Vagina (tissue), 2 donors: ENCODE data around the gene SORCS1. TPM values are rescaled to one million over a fixed set of nuclear protein-coding genes. Genes with fewer than 3 reads are reported as not detected.

Source experiments
- DNase-seq, 2 donors: peaks; one replicate each; pipeline ENCODE4 v3.0.0-alpha.2; 2017; ENCODE audit errors: extremely low spot score in 2 of 2
- H3K27ac ChIP-seq: fragments of 200-600 bp; sonication (generic); one replicate; pipeline ENCODE4 v1.5.1; 2019
- H3K27me3 ChIP-seq: fragments of 200-600 bp; sonication (generic); one replicate; pipeline ENCODE4 v1.5.1; 2019
- H3K36me3 ChIP-seq, 2 donors: fragments of 200-600 bp; sonication (generic); one replicate each; pipeline ENCODE4 v1.5.1; 2017 to 2019
- H3K4me1 ChIP-seq: fragments of 200-600 bp; sonication (generic); one replicate; pipeline ENCODE4 v1.5.1; 2019
- H3K4me3 ChIP-seq, 2 donors: fragments of 200-600 bp; sonication (generic); 1 replicate in 1 of 2; 2 replicates in 1 of 2; pipeline ENCODE4 v1.5.1; 2016 to 2019
- H3K9me3 ChIP-seq: fragments of 200-600 bp; sonication (generic); one replicate; pipeline ENCODE4 v1.5.1; 2019
- CTCF ChIP-seq, 3 experiments: fragments of 450-650 bp in 2 of 3; fragments of 200-600 bp in 1 of 3; sonication (generic) in 1 of 3; IDR thresholded peaks; one replicate each; pipeline ENCODE4 v1.5.1; 2017 to 2019; ENCODE audit warnings: antibody characterized with exemption in 3 of 3, mild to moderate bottlenecking in 2 of 3, moderate library complexity in 2 of 3
- POLR2A ChIP-seq, 2 donors: fragments of 450-650 bp; IDR thresholded peaks; one replicate each; pipeline ENCODE4 v1.6.1; 2017; ENCODE audit warnings: antibody characterized with exemption in 2 of 2, mild to moderate bottlenecking in 2 of 2, moderate library complexity in 2 of 2
- POLR2AphosphoS5 ChIP-seq, 2 donors: sonication (generic); formaldehyde crosslinking; IDR thresholded peaks; one replicate each; pipeline ENCODE4 v1.9.0; 2017; ENCODE audit warnings: antibody characterized with exemption in 2 of 2, mild to moderate bottlenecking in 2 of 2, low read depth in 1 of 2; ENCODE audit not compliant: insufficient read depth in 1 of 2
- intact Hi-C: fragments of 100-400 bp; cut with DNase I; formaldehyde crosslinking; loops from one replicate; pipeline ENCODE4 v1.15.1; 2023
- total RNA-seq: library from RNA; depleted of rRNA; stranded (reverse); fragments of >200 nt; gene quantifications from one replicate; pipeline ENCODE4 v1.2.3, GENCODE V29; 2016

Gene SORCS1
- total RNA-seq, 1 donor from 2014 or later: 5.9 TPM

DNA sequence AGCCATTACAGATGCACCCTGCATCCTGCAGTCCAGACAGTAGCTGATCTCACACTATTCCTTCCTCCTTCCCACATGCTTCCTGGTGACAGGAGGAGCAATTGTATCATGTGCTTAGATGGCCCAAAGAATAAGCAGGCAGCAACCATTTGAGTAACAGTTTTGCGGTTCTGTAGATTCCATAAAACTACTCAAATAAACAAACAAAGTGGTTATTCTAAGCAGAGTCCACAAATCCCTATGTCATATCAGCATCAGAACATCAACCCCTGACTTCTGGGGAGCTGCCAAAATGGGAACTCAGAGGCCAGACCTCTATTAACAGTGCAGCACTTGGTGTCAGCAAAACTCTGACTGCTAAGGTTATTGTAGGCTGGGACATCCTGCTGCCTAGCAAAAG is 226.0 kb downstream of the SORCS1 start:
- no peak for DNase-seq
- no peaks in the 10 kb centered on the region for H3K4me1 ChIP-seq
- no peaks in the 10 kb centered on the region for H3K36me3 ChIP-seq
- no peaks in the 10 kb centered on the region for H3K27me3 ChIP-seq
- no peak overlapping the region for H3K27ac ChIP-seq
- intact Hi-C loops: no loop called here
- H3K4me3 ChIP-seq: no peak overlapping the region
- TF ChIP-seq POLR2AphosphoS5 (IDR thresholded peaks at IDR 0.05; ENCODE audit: insufficient read depth in 1 of 2, low read depth in 1 of 2) (no peak), CTCF (IDR thresholded peaks at IDR 0.05) (no peak), POLR2A (IDR thresholded peaks at IDR 0.05) (no peak)
- H3K9me3 ChIP-seq: no peaks in the 10 kb centered on the region

GRCh38 chr10:106935978-106936451 is 228.5 kb downstream of the SORCS1 start:
- Histone ChIP-seq H3K4me1 (no peaks in the 10 kb centered on the region), H3K27ac (no peak overlapping the region), H3K36me3 (no peaks in the 10 kb centered on the region), H3K4me3 (no peak overlapping the region), H3K27me3 (no peaks in the 10 kb centered on the region), H3K9me3 (no peaks in the 10 kb centered on the region)
- no peak for DNase-seq
- TF ChIP-seq CTCF (IDR thresholded peaks at IDR 0.05) (no peak), POLR2A (IDR thresholded peaks at IDR 0.05) (no peak), POLR2AphosphoS5 (IDR thresholded peaks at IDR 0.05; ENCODE audit: insufficient read depth in 1 of 2, low read depth in 1 of 2) (no peak)
- intact Hi-C loops: no loop called here

GRCh38 chr10:106931853-106932249 is 232.7 kb downstream of the SORCS1 start:
- no peak overlapping the region for H3K27ac ChIP-seq
- intact Hi-C loops: no loop called here

DNA sequence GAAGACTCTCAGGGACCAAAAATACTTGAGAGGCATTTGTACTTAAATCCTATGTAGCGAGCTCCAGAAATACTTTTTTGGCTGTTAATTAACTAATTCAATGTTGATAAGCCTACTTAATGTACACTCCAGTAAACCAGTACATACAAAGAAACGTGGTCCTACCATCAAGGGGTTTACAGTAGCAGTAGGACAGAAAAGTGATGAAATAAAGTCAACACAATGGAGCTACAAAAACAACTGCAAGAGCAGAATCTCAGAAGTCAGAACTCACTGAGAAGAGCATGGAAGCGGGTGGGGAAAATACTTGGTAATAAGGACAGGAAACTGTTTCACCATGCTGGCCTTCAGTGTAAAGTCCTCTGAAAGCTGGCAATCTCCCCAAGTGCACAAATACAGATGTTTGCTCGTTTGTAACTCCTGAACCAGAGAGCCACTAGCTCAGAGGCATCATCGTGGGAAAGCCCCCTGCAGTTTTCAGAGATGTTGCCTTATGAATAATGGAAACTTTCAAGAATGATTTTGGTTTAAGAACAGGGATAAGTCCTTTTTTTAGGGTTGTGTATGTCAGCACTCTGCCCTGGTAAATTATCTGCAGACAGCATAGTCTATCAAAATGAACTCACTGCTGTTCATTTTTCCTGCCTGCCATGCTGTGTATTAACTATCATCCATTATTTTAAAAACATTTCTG is 233.2 kb downstream of the SORCS1 start:
- H3K9me3 ChIP-seq: no peaks in the 10 kb centered on the region
- intact Hi-C loops: no loop called here
- no peaks in the 10 kb centered on the region for H3K36me3 ChIP-seq
- TF ChIP-seq POLR2AphosphoS5 (IDR thresholded peaks at IDR 0.05; ENCODE audit: insufficient read depth in 1 of 2, low read depth in 1 of 2) (no peak), CTCF (IDR thresholded peaks at IDR 0.05) (no peak), POLR2A (IDR thresholded peaks at IDR 0.05) (no peak)
- H3K4me3 ChIP-seq: no peak overlapping the region
- no peaks in the 10 kb centered on the region for H3K27me3 ChIP-seq
- DNase-seq: no peak
- no peaks in the 10 kb centered on the region for H3K4me1 ChIP-seq
- no peak overlapping the region for H3K27ac ChIP-seq

More at GRCh38 chr10:106931853-106932249, 232.7 kb downstream of the SORCS1 start:
- no peak overlapping the region for H3K4me3 ChIP-seq
- no peak for DNase-seq
- no peaks in the 10 kb centered on the region for H3K4me1 ChIP-seq
- H3K36me3 ChIP-seq: no peaks in the 10 kb centered on the region
- no peak for TF ChIP-seq POLR2A (IDR thresholded peaks at IDR 0.05)
- TF ChIP-seq CTCF (IDR thresholded peaks at IDR 0.05): no peak
- no peak for TF ChIP-seq POLR2AphosphoS5 (IDR thresholded peaks at IDR 0.05; ENCODE audit: insufficient read depth in 1 of 2, low read depth in 1 of 2)
- H3K9me3 ChIP-seq: no peaks in the 10 kb centered on the region
- no peaks in the 10 kb centered on the region for H3K27me3 ChIP-seq

GRCh38 chr10:106930751-106931150 is 233.8 kb downstream of the SORCS1 start:
- Histone ChIP-seq H3K4me3 (no peak overlapping the region), H3K27ac (no peak overlapping the region), H3K9me3 (no peaks in the 10 kb centered on the region), H3K27me3 (no peaks in the 10 kb centered on the region), H3K36me3 (no peaks in the 10 kb centered on the region), H3K4me1 (no peaks in the 10 kb centered on the region)
- no peak for DNase-seq
- intact Hi-C loops: no loop called here
- TF ChIP-seq POLR2A (IDR thresholded peaks at IDR 0.05) (no peak), CTCF (IDR thresholded peaks at IDR 0.05) (no peak), POLR2AphosphoS5 (IDR thresholded peaks at IDR 0.05; ENCODE audit: insufficient read depth in 1 of 2, low read depth in 1 of 2) (no peak)
